ENCODE measurements around the gene PDZRN3.
A peak's percentile ranks its signal among the peaks of the same experiment; 100 is the strongest.

PDZRN3 gene

GRCh38 chr3:73633453-73633852 is 8.7 kb upstream of the PDZRN3 start (continued):
- no peak for TF ChIP-seq ZFP30 (CRISPR knock-in tag; IDR thresholded peaks at IDR 0.05)
- no peak for TF ChIP-seq PPARA (CRISPR knock-in tag; IDR thresholded peaks at IDR 0.05; ENCODE audit: borderline replicate concordance)
- no peak for TF ChIP-seq CREB5 (CRISPR knock-in tag; IDR thresholded peaks at IDR 0.05; ENCODE audit: low read depth)

DNA sequence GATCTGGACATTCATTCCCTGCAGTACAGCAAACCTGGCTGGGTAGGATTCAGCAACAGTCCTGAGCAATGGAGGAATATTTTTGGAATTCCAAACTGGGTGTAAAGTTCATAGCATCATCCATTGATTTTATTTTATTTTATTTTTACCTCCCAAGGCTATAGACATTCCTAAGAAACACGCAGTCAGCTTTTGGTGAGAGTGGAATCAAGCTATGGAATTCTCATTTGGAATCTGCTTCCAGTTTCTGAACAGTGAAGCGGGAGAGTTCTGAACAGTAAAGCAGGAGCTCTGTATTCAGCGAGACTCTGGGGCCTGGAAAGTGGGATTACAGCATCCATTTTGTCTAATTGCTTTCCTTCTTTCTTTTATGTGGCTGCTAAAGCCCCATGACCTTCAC is 1.4 kb upstream of the PDZRN3 start:
- ATAC-seq: no peak
- no peak for TF ChIP-seq ESRRG (CRISPR knock-in tag; IDR thresholded peaks at IDR 0.05)
- TF ChIP-seq ZC3H10 (CRISPR knock-in tag; IDR thresholded peaks at IDR 0.05): no peak
- TF ChIP-seq ZFP30 (CRISPR knock-in tag; IDR thresholded peaks at IDR 0.05): no peak
- no peak for TF ChIP-seq TSHZ2 (CRISPR knock-in tag; IDR thresholded peaks at IDR 0.05)
- no peak for TF ChIP-seq PPARA (CRISPR knock-in tag; IDR thresholded peaks at IDR 0.05; ENCODE audit: borderline replicate concordance)
- no peak for TF ChIP-seq TCF4 (CRISPR knock-in tag; IDR thresholded peaks at IDR 0.05; ENCODE audit: borderline replicate concordance)
- TF ChIP-seq GLIS3 (CRISPR knock-in tag; IDR thresholded peaks at IDR 0.05): no peak
- no peak for TF ChIP-seq CREB5 (CRISPR knock-in tag; IDR thresholded peaks at IDR 0.05; ENCODE audit: low read depth)
- no peak for TF ChIP-seq ZFP3 (CRISPR knock-in tag; IDR thresholded peaks at IDR 0.05)
- TF ChIP-seq OSR1 (CRISPR knock-in tag; IDR thresholded peaks at IDR 0.05): no peak
- TF ChIP-seq ARNTL (CRISPR knock-in tag; IDR thresholded peaks at IDR 0.05; ENCODE audit: borderline replicate concordance, low read depth): no peak
- no peak for TF ChIP-seq PATZ1 (CRISPR knock-in tag; IDR thresholded peaks at IDR 0.05; ENCODE audit: borderline replicate concordance)
- no peak for TF ChIP-seq POU6F1 (CRISPR knock-in tag; IDR thresholded peaks at IDR 0.05; ENCODE audit: borderline replicate concordance, low read depth)
- no peak for TF ChIP-seq CSDC2 (CRISPR knock-in tag; IDR thresholded peaks at IDR 0.05)
- TF ChIP-seq RARB (CRISPR knock-in tag; IDR thresholded peaks at IDR 0.05): no peak

GRCh38 chr3:73624017-73624820 is 522 bp downstream of the PDZRN3 start:
- TF ChIP-seq TSHZ2 (CRISPR knock-in tag; IDR thresholded peaks at IDR 0.05): no peak
- TF ChIP-seq ZNF8 (CRISPR knock-in tag; IDR thresholded peaks at IDR 0.05): peak; percentile 92
- no peak for TF ChIP-seq ZNF565 (CRISPR knock-in tag; conservative IDR thresholded peaks at IDR 0.05; ENCODE audit: low read depth)
- no peak for TF ChIP-seq ARNTL (CRISPR knock-in tag; IDR thresholded peaks at IDR 0.05; ENCODE audit: borderline replicate concordance, low read depth)
- TF ChIP-seq CSDC2 (CRISPR knock-in tag; IDR thresholded peaks at IDR 0.05): no peak
- peak; percentile 49 for ATAC-seq
